Measurements from ENCODE around the gene ALOX5.

The ALOX5 gene

DNA sequence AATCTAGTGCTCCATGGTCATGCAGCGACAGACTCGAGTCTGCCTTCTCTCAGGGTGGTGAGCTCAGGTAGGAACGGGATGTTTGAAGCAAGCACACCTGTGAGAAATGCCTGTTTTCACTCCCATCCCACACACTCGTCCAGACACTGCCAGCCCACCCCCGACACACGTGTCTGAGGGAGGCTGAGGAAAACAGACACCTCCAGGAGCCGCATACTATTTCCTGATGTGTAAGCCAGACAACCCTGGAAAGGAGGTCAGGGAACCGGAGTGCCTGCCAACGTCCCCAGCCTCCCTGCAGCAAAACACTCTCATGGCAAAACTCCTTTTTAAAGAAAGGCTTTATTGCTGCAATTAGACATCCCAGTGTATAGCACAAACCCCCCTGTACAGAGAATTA lies 80.2 kb downstream of the ALOX5 start:
- TF ChIP-seq SPI1 (IDR thresholded peaks at IDR 0.05; ENCODE audit: low read depth, low read length) (no peak), TAF1 (IDR thresholded peaks at IDR 0.05; ENCODE audit: low read depth, low read length) (no peak), PAX5 (IDR thresholded peaks at IDR 0.05; ENCODE audit: insufficient read depth, low read length, severe bottlenecking) (no peak), POLR2A (IDR thresholded peaks at IDR 0.05; ENCODE audit: low read depth, low read length) (no peak), POU2F2 (IDR thresholded peaks at IDR 0.05; ENCODE audit: low read depth, low read length) (no peak), POLR2AphosphoS5 (IDR thresholded peaks at IDR 0.05; ENCODE audit: low read depth, low read length) (no peak)
- no peak for DNase-seq (ENCODE audit: insufficient read length, low spot score)
- no peak for FAIRE-seq

DNA sequence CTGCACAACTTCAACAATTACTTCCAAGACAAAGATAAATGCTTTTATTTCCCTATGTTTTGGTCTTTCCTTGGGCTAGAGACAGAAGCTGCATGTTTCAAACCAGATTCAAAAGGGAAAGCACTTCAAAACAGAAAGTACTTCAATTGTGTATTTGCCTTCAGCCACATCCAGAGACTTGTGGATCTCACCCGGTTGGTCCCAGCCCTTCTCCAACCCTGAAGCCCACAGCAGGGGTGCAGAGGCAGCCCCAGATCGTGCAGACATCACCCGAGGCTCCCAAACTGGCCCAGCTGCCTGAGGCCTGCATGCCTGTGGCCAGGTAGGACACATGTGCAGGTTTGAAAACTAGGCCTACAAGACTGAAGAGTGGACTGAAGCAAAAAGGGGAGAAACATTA lies 80.8 kb downstream of the ALOX5 start:
- no peak for FAIRE-seq
- no peak for TF ChIP-seq POLR2AphosphoS5 (IDR thresholded peaks at IDR 0.05; ENCODE audit: low read depth, low read length)
- TF ChIP-seq SPI1 (IDR thresholded peaks at IDR 0.05; ENCODE audit: low read depth, low read length): no peak
- TF ChIP-seq PAX5 (IDR thresholded peaks at IDR 0.05; ENCODE audit: insufficient read depth, low read length, severe bottlenecking): no peak
- no peak for TF ChIP-seq POU2F2 (IDR thresholded peaks at IDR 0.05; ENCODE audit: low read depth, low read length)
- TF ChIP-seq POLR2A (IDR thresholded peaks at IDR 0.05; ENCODE audit: low read depth, low read length): no peak
- no peak for TF ChIP-seq TAF1 (IDR thresholded peaks at IDR 0.05; ENCODE audit: low read depth, low read length)
- no peak for DNase-seq (ENCODE audit: insufficient read length, low spot score)

DNA sequence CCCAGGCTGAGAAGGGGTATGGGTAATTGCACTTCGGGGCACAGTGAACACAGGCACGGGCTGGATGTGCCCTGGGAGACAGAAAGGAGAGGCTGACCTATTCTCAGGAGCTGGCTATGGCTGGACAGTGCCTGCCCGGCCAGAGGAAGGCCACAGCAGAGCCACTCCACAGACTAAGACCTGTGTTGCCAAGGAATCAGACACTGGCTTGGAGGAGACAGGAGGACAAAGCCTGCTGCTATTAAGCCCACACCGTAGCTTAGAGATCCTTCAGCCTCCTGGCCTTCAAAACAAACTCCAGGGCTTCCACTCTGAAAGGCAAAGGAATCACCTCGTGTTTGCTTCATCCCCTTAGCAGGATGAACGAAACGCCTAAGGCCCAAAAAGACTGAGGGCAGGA lies 82.2 kb downstream of the ALOX5 start:
- DNase-seq (ENCODE audit: insufficient read length, low spot score) (no peak), FAIRE-seq (no peak)
- TF ChIP-seq POLR2AphosphoS5 (IDR thresholded peaks at IDR 0.05; ENCODE audit: low read depth, low read length) (no peak), POLR2A (IDR thresholded peaks at IDR 0.05; ENCODE audit: low read depth, low read length) (no peak), POU2F2 (IDR thresholded peaks at IDR 0.05; ENCODE audit: low read depth, low read length) (no peak), SPI1 (IDR thresholded peaks at IDR 0.05; ENCODE audit: low read depth, low read length) (no peak), PAX5 (IDR thresholded peaks at IDR 0.05; ENCODE audit: insufficient read depth, low read length, severe bottlenecking) (no peak), TAF1 (IDR thresholded peaks at IDR 0.05; ENCODE audit: low read depth, low read length) (no peak)

DNA sequence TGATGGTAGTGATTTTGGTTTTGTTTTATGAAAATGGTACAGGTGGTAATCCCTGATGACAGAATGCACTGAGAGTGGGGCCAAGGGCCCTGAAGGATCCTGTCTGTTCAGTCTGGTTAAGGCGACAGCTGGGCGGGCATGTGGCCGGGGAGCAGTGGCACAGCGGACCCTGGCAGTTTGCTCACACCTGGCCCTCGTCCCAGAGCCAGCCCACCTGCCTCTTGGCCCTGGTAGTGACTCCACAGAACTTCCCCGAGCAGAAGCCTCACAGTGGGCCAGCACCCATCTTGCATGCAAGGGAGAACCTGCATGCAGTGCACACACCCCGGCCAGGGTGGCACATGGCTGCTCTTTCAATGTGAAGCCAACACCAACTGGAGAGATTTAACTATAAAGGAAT lies 82.8 kb downstream of the ALOX5 start:
- FAIRE-seq (no peak), DNase-seq (ENCODE audit: insufficient read length, low spot score) (no peak)
- TF ChIP-seq POLR2A (IDR thresholded peaks at IDR 0.05; ENCODE audit: low read depth, low read length) (no peak), TAF1 (IDR thresholded peaks at IDR 0.05; ENCODE audit: low read depth, low read length) (no peak), SPI1 (IDR thresholded peaks at IDR 0.05; ENCODE audit: low read depth, low read length) (no peak), PAX5 (IDR thresholded peaks at IDR 0.05; ENCODE audit: insufficient read depth, low read length, severe bottlenecking) (no peak), POLR2AphosphoS5 (IDR thresholded peaks at IDR 0.05; ENCODE audit: low read depth, low read length) (no peak), POU2F2 (IDR thresholded peaks at IDR 0.05; ENCODE audit: low read depth, low read length) (no peak)

DNA sequence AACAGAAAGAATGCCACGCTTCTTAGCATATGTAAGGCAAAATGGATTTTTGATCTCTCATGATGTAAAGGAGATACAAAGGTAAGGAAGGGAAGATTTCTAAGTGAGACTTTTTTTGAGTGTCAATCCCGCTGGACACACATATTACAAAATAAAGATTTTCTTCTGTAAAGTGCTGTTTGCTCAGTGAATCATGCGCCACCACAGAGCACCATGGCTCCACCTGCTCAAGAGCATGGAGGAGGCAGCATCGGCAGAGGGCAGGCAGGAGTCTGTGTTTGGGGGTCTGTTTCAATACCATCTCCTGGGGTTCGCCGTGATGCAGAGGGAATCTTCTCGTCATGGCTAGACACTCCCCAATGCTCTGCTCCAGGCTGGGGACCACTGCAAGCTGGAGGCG lies 83.5 kb downstream of the ALOX5 start:
- no peak for TF ChIP-seq SPI1 (IDR thresholded peaks at IDR 0.05; ENCODE audit: low read depth, low read length)
- TF ChIP-seq POLR2A (IDR thresholded peaks at IDR 0.05; ENCODE audit: low read depth, low read length): no peak
- DNase-seq (ENCODE audit: insufficient read length, low spot score) (no peak), FAIRE-seq (no peak)

DNA sequence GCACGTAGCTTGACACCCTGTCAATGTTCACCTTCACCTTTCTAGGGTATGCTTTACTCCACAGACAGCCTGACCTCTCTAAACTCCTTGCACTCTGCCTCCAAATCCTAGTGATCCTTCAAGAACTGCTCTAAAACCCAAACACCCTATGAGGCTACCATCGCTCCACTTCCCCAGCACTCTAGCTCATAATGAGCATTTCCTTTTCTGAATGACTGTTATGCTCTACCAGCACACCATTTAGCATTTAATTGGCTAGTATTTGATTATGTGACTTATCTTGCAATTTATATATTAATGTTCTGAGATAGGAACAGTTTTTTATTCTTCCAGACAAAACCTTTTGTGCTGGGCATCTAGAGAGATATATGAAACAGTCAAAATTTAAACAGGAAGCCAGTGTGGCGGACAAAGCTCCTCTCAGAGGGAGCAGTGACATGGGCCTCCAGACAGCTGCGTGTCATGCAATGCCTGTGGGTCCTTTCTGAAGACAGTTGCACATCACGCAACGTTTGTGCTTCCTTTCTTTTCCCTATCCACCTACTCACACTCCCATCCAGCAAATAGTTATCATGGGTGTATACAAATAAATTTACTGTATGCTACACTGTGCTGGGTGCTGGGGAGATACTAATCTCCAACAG lies 86.3 kb downstream of the ALOX5 start:
- FAIRE-seq (no peak), DNase-seq (ENCODE audit: insufficient read length, low spot score) (no peak)
- peak; percentile 64 for TF ChIP-seq SPI1 (IDR thresholded peaks at IDR 0.05; ENCODE audit: low read depth, low read length)
- TF ChIP-seq POLR2A (IDR thresholded peaks at IDR 0.05; ENCODE audit: low read depth, low read length): no peak
- TF ChIP-seq TAF1 (IDR thresholded peaks at IDR 0.05; ENCODE audit: low read depth, low read length): no peak; the same call in 1 of the 2 replicates
- 0 out of 2 replicates have a peak, but pooled peaks have one; percentile 29 for TF ChIP-seq POU2F2 (IDR thresholded peaks at IDR 0.05; ENCODE audit: low read depth, low read length)
- no peak for TF ChIP-seq POLR2AphosphoS5 (IDR thresholded peaks at IDR 0.05; ENCODE audit: low read depth, low read length)
- TF ChIP-seq PAX5 (IDR thresholded peaks at IDR 0.05; ENCODE audit: insufficient read depth, low read length, severe bottlenecking): no peak

DNA sequence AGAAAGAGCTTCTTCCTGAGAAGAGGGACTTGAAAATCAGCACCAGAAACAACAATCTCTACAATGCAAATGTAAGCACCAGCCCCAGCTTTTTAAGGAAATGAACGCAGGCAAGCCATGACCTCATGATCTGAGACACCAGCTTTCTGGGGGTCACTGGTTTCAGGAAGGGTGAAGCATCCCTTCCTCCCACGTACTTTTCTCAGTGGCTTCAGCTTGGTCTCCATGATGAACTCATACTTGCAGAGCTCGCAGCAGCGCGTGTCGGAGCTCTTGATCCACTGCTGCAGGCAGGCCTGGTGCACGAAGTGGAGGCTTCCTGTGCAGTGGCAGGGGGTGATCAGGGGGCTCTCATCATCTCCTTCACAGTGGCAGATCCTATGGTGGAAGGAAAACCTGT lies 87.0 kb downstream of the ALOX5 start:
- peak; percentile 80 for TF ChIP-seq TAF1 (IDR thresholded peaks at IDR 0.05; ENCODE audit: low read depth, low read length)
- TF ChIP-seq PAX5 (IDR thresholded peaks at IDR 0.05; ENCODE audit: insufficient read depth, low read length, severe bottlenecking): no peak
- peak; percentile 82 for TF ChIP-seq SPI1 (IDR thresholded peaks at IDR 0.05; ENCODE audit: low read depth, low read length)
- peak; percentile 87 for TF ChIP-seq POLR2A (IDR thresholded peaks at IDR 0.05; ENCODE audit: low read depth, low read length)
- TF ChIP-seq POLR2AphosphoS5 (IDR thresholded peaks at IDR 0.05; ENCODE audit: low read depth, low read length): peak; percentile 89
- peak; percentile 97 for TF ChIP-seq POU2F2 (IDR thresholded peaks at IDR 0.05; ENCODE audit: low read depth, low read length)
- FAIRE-seq (peak; percentile 91), DNase-seq (ENCODE audit: insufficient read length, low spot score) (peak; percentile 53)

DNA sequence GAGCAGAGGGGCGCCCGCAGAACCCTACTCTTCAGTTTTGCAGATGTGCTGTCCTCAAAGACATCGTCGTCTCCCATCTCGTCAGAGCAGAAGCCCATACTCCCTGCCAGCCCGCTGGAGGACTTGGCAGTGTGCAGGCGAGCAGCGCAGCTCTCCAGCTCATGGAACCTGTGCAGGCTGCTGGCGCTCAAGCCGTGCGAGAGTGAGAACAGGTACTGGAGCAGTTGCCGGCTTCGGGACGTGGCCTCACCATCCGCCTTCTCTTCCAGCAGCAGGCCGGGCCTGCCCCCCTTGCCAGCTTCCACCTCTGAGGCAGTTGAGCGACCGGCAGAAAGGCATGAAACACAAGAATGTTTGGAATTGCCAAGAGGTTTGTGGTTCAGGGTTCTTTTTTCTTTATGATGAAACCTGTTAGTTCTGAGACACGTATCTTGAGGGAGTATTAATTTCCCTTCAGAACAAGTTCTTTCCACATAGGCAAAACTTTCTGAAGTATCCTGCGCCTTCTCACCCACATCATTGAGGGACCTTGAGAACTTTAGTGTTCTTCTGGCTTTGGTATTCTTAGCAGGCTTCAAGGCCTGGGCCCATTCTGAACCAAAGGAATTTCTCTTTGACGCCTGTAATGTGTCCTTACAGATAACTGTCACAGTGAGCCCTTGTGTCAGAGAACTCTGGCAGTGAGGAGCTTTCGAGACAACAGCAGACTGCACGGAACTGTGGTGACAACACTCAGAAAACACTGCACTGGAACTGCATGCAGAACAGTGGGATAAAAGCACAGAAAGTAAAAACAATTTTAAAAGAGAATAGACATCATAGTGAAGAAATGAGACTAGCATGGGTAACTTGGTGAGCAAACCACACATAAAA lies 89.5 kb downstream of the ALOX5 start:
- no peak for TF ChIP-seq POLR2A (IDR thresholded peaks at IDR 0.05; ENCODE audit: low read depth, low read length)
- no peak for TF ChIP-seq TAF1 (IDR thresholded peaks at IDR 0.05; ENCODE audit: low read depth, low read length)
- TF ChIP-seq POLR2AphosphoS5 (IDR thresholded peaks at IDR 0.05; ENCODE audit: low read depth, low read length): no peak
- no peak for TF ChIP-seq POU2F2 (IDR thresholded peaks at IDR 0.05; ENCODE audit: low read depth, low read length)
- TF ChIP-seq PAX5 (IDR thresholded peaks at IDR 0.05; ENCODE audit: insufficient read depth, low read length, severe bottlenecking): no peak
- no peak for TF ChIP-seq SPI1 (IDR thresholded peaks at IDR 0.05; ENCODE audit: low read depth, low read length)
- DNase-seq (ENCODE audit: insufficient read length, low spot score) (no peak), FAIRE-seq (peak; percentile 54)

DNA sequence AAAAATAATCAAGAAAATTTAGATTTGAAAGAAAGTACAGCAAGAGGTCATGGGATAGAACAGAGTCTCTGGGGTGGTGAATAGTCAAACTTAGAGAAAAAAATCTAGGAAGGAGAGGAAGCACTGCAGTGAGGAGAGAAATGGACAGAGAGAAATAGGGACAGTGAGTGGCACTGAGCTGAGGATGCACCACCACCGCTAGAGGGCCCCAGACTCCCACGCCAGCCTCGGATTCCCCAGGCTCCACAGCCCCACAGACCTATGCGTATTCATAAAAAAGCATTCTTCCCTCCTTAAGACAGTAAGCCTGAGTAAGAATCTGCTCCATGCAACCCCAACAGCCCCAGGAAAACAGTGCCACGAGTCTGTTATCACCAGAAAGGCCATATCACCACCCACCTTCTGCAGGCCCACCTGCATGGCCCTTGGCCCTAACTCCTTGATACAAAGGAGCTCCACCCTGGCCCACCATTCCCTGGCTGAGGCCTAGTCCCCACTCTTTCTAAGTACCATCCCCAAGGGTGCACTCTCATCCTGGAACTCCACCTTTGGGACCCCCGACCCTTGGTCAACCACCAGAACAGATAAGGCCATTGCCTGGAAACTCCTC lies 91.0 kb downstream of the ALOX5 start:
- DNase-seq (ENCODE audit: insufficient read length, low spot score): no peak
- TF ChIP-seq POU2F2 (IDR thresholded peaks at IDR 0.05; ENCODE audit: low read depth, low read length) (peak; percentile 72; the same call in 1 of the 2 replicates), TAF1 (IDR thresholded peaks at IDR 0.05; ENCODE audit: low read depth, low read length) (no peak)

More for the DNA sequence above, 91.0 kb downstream of the ALOX5 start:
- FAIRE-seq: peak; percentile 88
